B cell (primary cell): ENCODE data around the gene RLN3. TPM values are rescaled to one million over a fixed set of nuclear protein-coding genes. Genes with fewer than 3 reads are reported as not detected.

Experiments used
- ATAC-seq: fragments of 200-7000 bp; cut with Tn5 transposase; one replicate; pipeline ENCODE4 v1.10.0; 2021; ENCODE audit warnings: low read depth, mild to moderate bottlenecking, moderate number of reproducible peaks, moderate library complexity
- CTCF ChIA-PET: fragments of 350-600 bp; sonication (Branson Sonifier 250); formaldehyde crosslinking; loops from one replicate; lab custom pipeline; 2021; ENCODE audit warnings: antibody characterized with exemption, inconsistent platforms; lab: Charles Lee
- POLR2A ChIA-PET: fragments of 350-600 bp; sonication (Branson Sonifier 250); formaldehyde crosslinking; loops from one replicate; lab custom pipeline; 2021; ENCODE audit warnings: antibody characterized with exemption; lab: Charles Lee
- DNase-seq: peaks from one replicate; pipeline ENCODE4 v3.0.0; 2013
- H2AFZ ChIP-seq: 2 replicates; pipeline ENCODE4 v1.6.1; 2012; ENCODE audit warnings: mild to moderate bottlenecking, low read depth, low read length; ENCODE audit not compliant: insufficient read depth, poor library complexity, severe bottlenecking
- H3K27ac ChIP-seq, 2 donors: 1 replicate in 1 of 2; 2 replicates in 1 of 2; pipeline ENCODE4 v1.5.1; 2012 to 2013; ENCODE audit warnings: low read length in 2 of 2, mild to moderate bottlenecking in 2 of 2, moderate library complexity in 1 of 2
- H3K27me3 ChIP-seq, 4 experiments: fragments of 200-600 bp in 1 of 4; sonication (generic) in 1 of 4; replicated peaks in 1 of 4; 1 replicate in 2 of 4; 2 replicates in 2 of 4; pipeline versions ENCODE4 v1.6.1 to v1.7.0; 2013 to 2016; ENCODE audit warnings: low read length in 3 of 4, mild to moderate bottlenecking in 2 of 4, mixed read lengths in 1 of 4, moderate library complexity in 1 of 4; ENCODE audit not compliant: insufficient read depth in 4 of 4, control insufficient read depth in 3 of 4; ENCODE audit errors: control extremely low read depth in 1 of 4
- H3K36me3 ChIP-seq, 2 experiments: replicated peaks in 1 of 2; 1 replicate in 1 of 2; 2 replicates in 1 of 2; pipeline versions ENCODE4 v1.6.1 to v1.7.1; 2013; ENCODE audit warnings: low read length in 1 of 2; ENCODE audit not compliant: insufficient read depth in 2 of 2, control insufficient read depth in 1 of 2; ENCODE audit errors: control extremely low read depth in 1 of 2, extremely low read depth in 1 of 2
- H3K4me1 ChIP-seq, 2 donors: fragments of 200-600 bp in 1 of 2; sonication (generic) in 1 of 2; 1 replicate in 1 of 2; 2 replicates in 1 of 2; pipeline versions ENCODE4 v1.5.1 to v1.6.1; 2013 to 2017; ENCODE audit warnings: low read length in 2 of 2; ENCODE audit not compliant: control insufficient read depth in 2 of 2, insufficient read depth in 2 of 2
- H3K4me2 ChIP-seq: replicated peaks from 2 replicates; pipeline ENCODE3; 2012; ENCODE audit warnings: mild to moderate bottlenecking, low read depth, low read length; ENCODE audit not compliant: poor library complexity, severe bottlenecking
- H3K4me3 ChIP-seq, 5 experiments: fragments of 200-600 bp in 1 of 5; sonication (generic) in 1 of 5; 1 replicate in 3 of 5; 2 replicates in 2 of 5; pipeline versions ENCODE4 v1.5.1 to v1.7.0; 2011 to 2016; ENCODE audit warnings: low read length in 4 of 5, mild to moderate bottlenecking in 4 of 5, low read depth in 2 of 5, control low read depth in 1 of 5, moderate library complexity in 1 of 5; ENCODE audit not compliant: insufficient read depth in 1 of 5; ENCODE audit errors: control extremely low read depth in 1 of 5, extremely low read depth in 1 of 5
- H3K79me2 ChIP-seq: fragments of 200-600 bp; sonication (generic); one replicate; pipeline ENCODE4 v1.6.0; 2016; ENCODE audit warnings: low read length; ENCODE audit not compliant: control insufficient read depth, insufficient read depth
- H3K9ac ChIP-seq: fragments of 200-600 bp; sonication (generic); 2 replicates; pipeline ENCODE4 v1.6.1; 2017; ENCODE audit warnings: mild to moderate bottlenecking, low read length, moderate library complexity
- H3K9me3 ChIP-seq, 3 donors: one replicate each; pipeline versions ENCODE4 v1.6.1 to v1.7.1; 2013; ENCODE audit warnings: low read length in 2 of 3; ENCODE audit not compliant: control insufficient read depth in 2 of 3, insufficient read depth in 1 of 3; ENCODE audit errors: control extremely low read depth in 1 of 3
- H4K20me1 ChIP-seq: 2 replicates; pipeline ENCODE4 v1.6.0; 2012; ENCODE audit warnings: mild to moderate bottlenecking, low read length; ENCODE audit not compliant: insufficient read depth, control insufficient read depth, poor library complexity, severe bottlenecking
- H3K27ac Mint-ChIP-seq: one replicate; pipeline ENCODE4 v1.8.0; 2021; ENCODE audit warnings: mixed read lengths
- H3K27me3 Mint-ChIP-seq: one replicate; pipeline ENCODE4 v1.8.0; 2021; ENCODE audit warnings: mixed read lengths
- H3K4me1 Mint-ChIP-seq: one replicate; pipeline ENCODE4 v1.8.0; 2021; ENCODE audit warnings: mixed read lengths
- H3K4me3 Mint-ChIP-seq: one replicate; pipeline ENCODE4 v1.8.0; 2021; ENCODE audit warnings: mixed read lengths
- H3K9me3 Mint-ChIP-seq: one replicate; pipeline ENCODE4 v1.8.0; 2022; ENCODE audit warnings: mixed read lengths; ENCODE audit not compliant: insufficient read depth
- EZH2 ChIP-seq: IDR thresholded peaks from 2 replicates; pipeline ENCODE4 v1.6.1; 2012; ENCODE audit warnings: borderline replicate concordance, low read depth, mild to moderate bottlenecking, moderate library complexity, low read length; ENCODE audit not compliant: insufficient read depth, poor library complexity, severe bottlenecking
- WGBS: methylation state at CpG from one replicate; pipeline ENCODE4 v1.1.5; 2013; ENCODE audit warnings: missing lambda C conversion rate; ENCODE audit not compliant: insufficient coverage; 5-methylcytosine and 5-hydroxymethylcytosine counted together
- intact Hi-C: fragments of 100-400 bp; cut with micrococcal nuclease; formaldehyde crosslinking; loops from one replicate; pipeline ENCODE4 v1.10.0; 2022
- polyA plus RNA-seq: library from polyadenylated mRNA; depleted of rRNA; stranded (reverse); fragments of >200 nt; gene quantifications from 2 replicates; pipeline ENCODE4 v1.2.3, GENCODE V29; 2012
- total RNA-seq, 2 donors: library from RNA; stranded (reverse); fragments of 120-200 nt in 1 of 2; gene quantifications; 1 replicate in 1 of 2; 2 replicates in 1 of 2; pipeline versions ENCODE4 v1.2.3 to v1.2.4, GENCODE V29; 2013 to 2022
- TF ChIP-seq, protein P1 (sequence below): fragments of 200-600 bp; IDR thresholded peaks from one replicate; pipeline ENCODE4 v1.8.0; 2022; ENCODE audit warnings: antibody characterized with exemption, mild to moderate bottlenecking

Gene RLN3
- total and polyA plus RNA-seq, 2 donors (not counting 1 experiment from before 2014, with no cell fraction given) = 0.42 TPM; not detected in 1

DNA sequence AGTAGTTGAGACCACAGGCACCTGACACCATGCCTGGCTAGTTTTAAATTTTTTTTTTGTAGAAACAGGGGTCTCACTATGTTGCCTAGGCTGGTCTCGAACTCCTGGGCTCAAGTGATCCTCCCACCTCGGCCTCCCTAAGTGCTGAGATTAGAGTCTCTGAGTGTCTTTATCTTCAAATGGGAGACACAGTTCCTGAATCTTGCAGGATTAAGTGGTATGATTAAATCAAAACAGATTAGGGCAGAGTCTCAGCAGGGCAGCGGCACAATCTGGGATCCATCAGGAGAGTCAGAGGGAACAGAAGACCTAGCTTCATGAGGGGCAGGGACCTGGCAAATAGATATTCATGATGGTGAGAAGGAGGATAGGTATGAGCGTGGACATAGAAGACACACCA, 953 bp downstream of the RLN3 start:
- no peak overlapping the region for H2AFZ ChIP-seq
- Mint-ChIP-seq H3K4me3 (no peak overlapping the region), H3K27me3 (no peaks in the 10 kb centered on the region), H3K4me1 (peaks cover 32% of the 10 kb centered on the region), H3K27ac (peak overlapping the region; percentile 50), H3K9me3 (no peaks in the 10 kb centered on the region)
- H3K36me3 ChIP-seq = peaks cover under 1 to 1% of the 10 kb centered on the region in 2 experiments
- intact Hi-C loops = no loop called here
- H3K79me2 ChIP-seq = peaks cover 13% of the 10 kb centered on the region
- ChIA-PET POLR2A (interaction anchor here (0.6 to 1.6 kb wide), 3 partner anchors 19 to 23 kb away, joined by 3 to 5 read pairs (median 4); partner anchors contain the start of gene RFX1), CTCF (interaction anchor here (0.5 to 1.9 kb wide), 6 partner anchors 10 to 126 kb away, joined by 3 to 7 read pairs (median 4); no protein-coding TSS in a partner anchor)
- TF ChIP-seq, protein P1, sequence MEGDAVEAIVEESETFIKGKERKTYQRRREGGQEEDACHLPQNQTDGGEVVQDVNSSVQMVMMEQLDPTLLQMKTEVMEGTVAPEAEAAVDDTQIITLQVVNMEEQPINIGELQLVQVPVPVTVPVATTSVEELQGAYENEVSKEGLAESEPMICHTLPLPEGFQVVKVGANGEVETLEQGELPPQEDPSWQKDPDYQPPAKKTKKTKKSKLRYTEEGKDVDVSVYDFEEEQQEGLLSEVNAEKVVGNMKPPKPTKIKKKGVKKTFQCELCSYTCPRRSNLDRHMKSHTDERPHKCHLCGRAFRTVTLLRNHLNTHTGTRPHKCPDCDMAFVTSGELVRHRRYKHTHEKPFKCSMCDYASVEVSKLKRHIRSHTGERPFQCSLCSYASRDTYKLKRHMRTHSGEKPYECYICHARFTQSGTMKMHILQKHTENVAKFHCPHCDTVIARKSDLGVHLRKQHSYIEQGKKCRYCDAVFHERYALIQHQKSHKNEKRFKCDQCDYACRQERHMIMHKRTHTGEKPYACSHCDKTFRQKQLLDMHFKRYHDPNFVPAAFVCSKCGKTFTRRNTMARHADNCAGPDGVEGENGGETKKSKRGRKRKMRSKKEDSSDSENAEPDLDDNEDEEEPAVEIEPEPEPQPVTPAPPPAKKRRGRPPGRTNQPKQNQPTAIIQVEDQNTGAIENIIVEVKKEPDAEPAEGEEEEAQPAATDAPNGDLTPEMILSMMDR = no peak
- TF ChIP-seq EZH2 = no peak
- H3K27me3 ChIP-seq = no peaks in the 10 kb centered on the region
- peaks cover 22 to 40% of the 10 kb centered on the region in 2 donors for H3K4me1 ChIP-seq
- ATAC-seq (no peak), DNase-seq (no peak)
- H3K4me3 ChIP-seq = no peak overlapping the region
- WGBS = 100% methylated on average over 2 of the region's 4 CpGs
- no peak overlapping the region for H3K27ac ChIP-seq
- H3K9ac ChIP-seq = no peak overlapping the region
- H3K4me2 ChIP-seq = peak overlapping the region; percentile 26
- peaks cover 3% of the 10 kb centered on the region for H4K20me1 ChIP-seq
- peaks cover 0 to 5% (median 0%) of the 10 kb centered on the region in 3 donors for H3K9me3 ChIP-seq

- peaks cover 11% of the 10 kb centered on the region for H4K20me1 ChIP-seq
- H3K9ac ChIP-seq = peak overlapping the region; percentile 75
- peak overlapping the region; percentile 83 to 94 for H3K27ac ChIP-seq
- H3K36me3 ChIP-seq = peaks cover 2 to 7% of the 10 kb centered on the region in 2 experiments
- ATAC-seq (no peak), DNase-seq (no peak)
- ChIA-PET POLR2A (interaction anchor here (0.6 to 2.7 kb wide), 20 partner anchors 9 to 466 kb away, joined by 3 to 24 read pairs (median 4); partner anchors contain the start of genes DCAF15, RFX1 and ZSWIM4), CTCF (interaction anchor here (0.6 to 3.8 kb wide), 37 partner anchors 9 to 434 kb away, joined by 3 to 30 read pairs (median 4); partner anchors contain the start of genes ASF1B, DCAF15, MISP3 and RFX1)
- peak overlapping the region; percentile 94 for H3K4me3 Mint-ChIP-seq
- no peaks in the 10 kb centered on the region for H3K27me3 ChIP-seq
- peak overlapping the region; percentile 83 for H3K4me2 ChIP-seq
- peaks cover 0 to 5% (median 0%) of the 10 kb centered on the region in 3 donors for H3K9me3 ChIP-seq
- peaks cover 38% of the 10 kb centered on the region for H3K4me1 Mint-ChIP-seq
- H2AFZ ChIP-seq = peak overlapping the region; percentile 73
- H3K4me3 ChIP-seq = peak overlapping the region in 4 of 5 experiments; percentile 76 to 95 (median 86)
- H3K27me3 Mint-ChIP-seq = no peaks in the 10 kb centered on the region
- peak overlapping the region; percentile 94 for H3K27ac Mint-ChIP-seq
- no peaks in the 10 kb centered on the region for H3K9me3 Mint-ChIP-seq
- H3K4me1 ChIP-seq = peaks cover 22 to 42% of the 10 kb centered on the region in 2 donors
- peaks cover 22% of the 10 kb centered on the region for H3K79me2 ChIP-seq
- WGBS = 44% methylated on average over 10 of the region's 20 CpGs
- intact Hi-C loops = no loop called here
- no peak for TF ChIP-seq EZH2
- TF ChIP-seq, protein P1 = no peak
Measured at GRCh38 chr19:14030997-14031718, 3.2 kb downstream of the RLN3 start.
